GM10266 (cell line): ENCODE results near the gene ZNF146.

Experiments
- DNase-seq: peaks from one replicate; pipeline ENCODE4 v3.0.0; 2012; ENCODE audit errors: extremely low spot score
- CTCF ChIP-seq: IDR thresholded peaks from 2 replicates; pipeline ENCODE4 v1.5.1; 2012; ENCODE audit warnings: mild to moderate bottlenecking, low read depth; ENCODE audit not compliant: control insufficient read depth, insufficient read depth; ENCODE audit errors: missing control alignments

ZNF146 gene

GRCh38 chr19:36256064-36256463 lies 41.2 kb downstream of the ZNF146 start:
- no peak for DNase-seq
- TF ChIP-seq CTCF, result no peak

- no peak for TF ChIP-seq CTCF
- DNase-seq, result no peak
Measured at GRCh38 chr19:36256853-36257519, 42.1 kb downstream of the ZNF146 start.

GRCh38 chr19:36257520-36257876 lies 42.6 kb downstream of the ZNF146 start:
- TF ChIP-seq CTCF, result no peak
- DNase-seq, result no peak

GRCh38 chr19:36258028-36258875 lies 43.3 kb downstream of the ZNF146 start:
- TF ChIP-seq CTCF, result no peak
- DNase-seq, result no peak

- DNase-seq, result no peak
- no peak for TF ChIP-seq CTCF
Measured at GRCh38 chr19:36259211-36259610, 44.3 kb downstream of the ZNF146 start.

GRCh38 chr19:36265064-36265463 lies 50.2 kb downstream of the ZNF146 start:
- DNase-seq, result no peak
- no peak for TF ChIP-seq CTCF

- TF ChIP-seq CTCF, result no peak
- DNase-seq, result no peak
Measured at GRCh38 chr19:36265856-36266374, 51.0 kb downstream of the ZNF146 start.
